HG03442 (cell line): Measurements from ENCODE around the gene ZC3H11A.
"Not testable (repeated sequence)": the region's sequence is repeated elsewhere in the genome, so short reads cannot be mapped to it uniquely, and the experiment has no call there.

Experiments used
- ATAC-seq: cut with Tn5 transposase; IDR thresholded peaks from one replicate; pipeline ENCODE4 v1.9.1; 2021; ENCODE audit warnings: mild to moderate bottlenecking, moderate library complexity; ENCODE audit not compliant: unreplicated experiment

ZC3H11A gene

DNA sequence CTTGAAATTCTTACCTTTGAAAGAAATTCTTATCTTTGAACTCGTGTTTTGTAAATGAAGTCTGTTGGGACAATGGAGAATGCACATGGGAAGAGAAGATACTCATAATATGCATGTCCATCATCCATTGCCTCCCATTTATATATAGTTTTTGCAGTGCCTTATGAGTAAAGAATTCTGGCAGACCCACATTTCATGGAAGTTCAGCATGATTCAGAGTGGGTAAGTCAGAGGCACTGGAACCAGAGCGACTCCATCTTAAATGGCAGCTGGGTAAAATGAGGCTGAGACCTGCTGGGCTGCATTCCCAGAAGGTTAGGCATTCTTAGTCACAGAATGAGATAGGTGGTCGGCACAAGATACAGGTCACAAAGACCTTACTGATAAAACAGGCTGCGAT is 16.6 kb upstream of the ZC3H11A start:
- ATAC-seq: no peak

DNA sequence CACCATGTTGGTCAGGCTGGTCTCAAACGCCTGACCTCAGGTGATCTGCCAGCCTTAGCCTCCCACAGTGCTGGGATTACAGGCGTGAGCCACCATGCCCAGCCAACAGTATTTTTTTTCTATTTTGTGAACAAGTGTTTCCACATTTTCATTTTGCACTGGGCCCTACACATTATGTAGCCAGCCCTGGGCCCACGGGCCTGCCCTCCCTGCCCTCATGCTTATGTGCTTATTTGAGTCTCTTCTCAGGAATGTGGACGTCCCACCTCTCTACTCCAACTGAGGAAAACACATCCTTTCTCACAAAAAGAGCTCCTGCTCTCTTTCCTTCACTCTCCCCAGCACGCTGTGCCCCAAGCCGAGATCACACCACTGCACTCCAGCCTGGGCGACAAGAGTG is 13.5 kb upstream of the ZC3H11A start:
- ATAC-seq: no peak

DNA sequence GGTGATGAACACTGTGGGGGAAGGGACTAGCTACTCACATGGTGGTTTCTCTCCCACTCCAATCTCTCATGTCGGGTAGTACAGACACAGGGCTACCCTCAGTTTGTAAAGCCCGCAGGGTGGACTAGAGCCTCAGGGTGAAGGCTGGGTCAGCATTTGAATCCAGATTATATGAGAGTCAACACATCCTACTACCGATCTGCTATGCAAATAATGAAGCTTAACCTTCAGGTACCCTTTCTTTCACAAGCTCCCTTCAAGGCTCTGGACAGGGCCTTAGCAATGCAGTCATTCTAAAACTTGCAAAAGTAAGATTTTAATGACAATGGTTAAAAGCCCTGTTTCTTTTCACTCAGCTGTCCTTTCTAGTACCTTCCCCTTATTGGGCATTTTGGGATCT is 5.5 kb upstream of the ZC3H11A start:
- no peak for ATAC-seq

DNA sequence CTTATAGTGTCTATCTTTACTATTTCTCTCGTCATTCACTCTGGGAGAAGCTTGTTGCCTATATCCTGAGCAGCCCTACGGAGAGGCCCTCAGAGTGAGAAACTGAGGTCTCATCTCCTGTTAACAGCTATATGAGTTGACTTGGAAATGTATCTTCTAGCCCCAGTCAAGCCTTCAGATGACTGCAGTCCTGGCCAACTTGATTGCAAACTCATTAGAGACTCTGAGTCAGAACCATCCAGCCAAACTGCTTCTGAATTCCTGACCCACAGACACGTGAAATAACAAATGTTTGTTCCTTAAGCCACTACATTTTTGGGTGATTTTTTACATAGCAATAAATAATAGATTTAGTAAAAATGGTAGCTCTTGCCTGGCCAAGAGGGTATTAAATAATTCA is 3.9 kb upstream of the ZC3H11A start:
- ATAC-seq: no peak

DNA sequence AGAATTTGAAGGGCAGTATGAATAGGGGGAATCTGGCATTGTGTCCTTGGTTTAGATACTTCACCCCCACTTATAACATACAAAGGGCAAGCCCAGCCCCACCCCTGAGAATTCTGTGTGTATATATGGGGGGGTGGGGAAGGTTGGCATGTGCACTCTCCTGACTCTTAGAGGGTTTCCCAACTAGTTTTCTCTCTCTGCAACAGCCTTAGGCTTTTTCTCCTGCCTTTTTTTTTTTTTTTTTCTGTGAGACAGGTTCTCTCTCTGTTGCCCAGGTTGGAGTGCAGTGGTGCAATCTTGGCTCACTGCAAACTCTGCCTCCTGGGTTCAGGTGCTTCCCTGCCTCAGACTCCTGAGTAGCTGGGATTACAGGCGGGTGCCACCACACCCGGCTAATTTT is 2.9 kb upstream of the ZC3H11A start:
- no peak for ATAC-seq

DNA sequence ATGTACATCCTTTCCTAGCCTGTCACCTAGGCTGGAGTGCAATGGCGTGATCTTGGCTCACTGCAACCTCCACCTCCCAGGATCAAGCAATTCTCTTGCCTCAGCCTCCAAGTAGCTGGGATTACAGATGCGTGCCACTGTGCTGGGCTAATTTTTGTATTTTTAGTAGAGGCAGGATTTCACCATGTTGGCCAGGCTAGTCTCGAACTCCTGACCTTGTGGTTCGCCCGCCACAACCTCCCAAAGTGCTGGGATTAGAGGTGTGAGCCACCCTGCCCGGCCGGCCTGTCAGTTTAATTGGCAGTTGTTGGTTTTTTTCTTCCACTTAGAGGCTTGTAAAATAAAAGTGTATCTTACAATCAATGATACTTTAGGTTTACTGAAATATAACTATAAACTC is 1.9 kb upstream of the ZC3H11A start:
- ATAC-seq: not testable (repeated sequence)

DNA sequence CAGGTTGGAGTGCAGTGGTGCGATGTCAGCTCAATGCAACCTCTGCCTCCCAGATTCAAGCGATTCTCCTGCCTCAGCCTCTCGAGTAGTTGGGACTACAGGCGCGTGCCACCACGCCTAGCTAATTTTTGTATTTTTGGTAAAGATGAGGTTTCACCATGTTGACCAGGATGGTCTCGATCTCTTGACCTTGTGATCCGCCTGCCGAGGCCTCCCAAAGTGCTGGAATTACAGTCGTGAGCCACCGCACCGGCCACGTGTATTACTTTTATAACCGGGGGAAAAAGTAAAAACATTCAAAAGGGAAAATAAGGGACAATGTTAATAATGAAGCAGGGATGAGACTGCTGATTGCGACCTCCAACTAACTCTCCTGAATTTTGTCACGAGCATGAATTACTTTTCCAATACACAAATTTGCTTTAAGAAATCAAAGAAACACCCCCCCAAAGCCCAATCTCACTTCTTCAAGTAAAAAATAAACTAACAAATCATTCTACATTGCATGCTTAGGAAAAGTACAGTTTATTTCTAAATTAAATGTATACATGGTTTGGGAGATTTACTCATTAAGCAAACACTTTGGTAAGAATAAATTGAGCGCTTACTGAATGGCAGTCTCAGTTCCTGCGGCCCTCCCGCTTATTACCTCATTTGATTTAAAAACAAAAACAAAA is 521 bp upstream of the ZC3H11A start:
- ATAC-seq: no peak

DNA sequence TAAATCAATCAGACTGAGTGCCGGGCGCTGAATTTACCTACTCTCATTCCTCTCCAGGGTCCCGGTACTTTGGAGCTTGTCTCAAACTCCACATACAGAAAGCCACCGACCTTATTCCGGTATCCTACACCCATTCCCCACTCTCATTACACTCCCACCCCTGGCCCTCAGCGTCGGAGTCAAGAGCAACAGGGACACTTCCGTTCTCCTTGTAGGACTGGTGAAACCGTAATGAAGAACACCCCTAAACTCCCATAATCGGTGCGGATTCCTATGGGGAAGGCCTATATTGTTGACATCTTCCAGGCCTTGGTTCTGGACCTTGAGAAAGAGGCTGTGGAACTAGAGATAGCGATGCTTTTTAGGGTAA is 798 bp downstream of the ZC3H11A start:
- ATAC-seq: no peak

DNA sequence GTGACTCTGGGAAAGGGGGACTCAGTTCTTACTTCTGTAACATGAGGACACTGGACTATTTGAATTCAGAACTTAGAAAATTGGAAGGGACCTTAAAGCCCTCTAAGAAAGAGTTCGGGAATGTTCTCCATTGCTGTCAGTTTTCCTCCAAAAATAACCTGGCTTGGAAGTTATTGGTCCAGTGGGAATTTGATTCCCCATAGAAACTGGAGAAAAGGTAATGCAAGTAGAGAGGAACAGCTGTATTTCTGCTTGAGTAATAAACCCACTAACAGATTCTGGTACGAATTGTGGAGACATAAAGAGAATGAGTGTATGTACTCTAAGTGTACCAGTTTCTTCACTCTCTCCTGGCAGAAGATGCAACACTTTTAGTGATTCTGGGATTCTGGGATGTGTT is 1.8 kb downstream of the ZC3H11A start:
- no peak for ATAC-seq

DNA sequence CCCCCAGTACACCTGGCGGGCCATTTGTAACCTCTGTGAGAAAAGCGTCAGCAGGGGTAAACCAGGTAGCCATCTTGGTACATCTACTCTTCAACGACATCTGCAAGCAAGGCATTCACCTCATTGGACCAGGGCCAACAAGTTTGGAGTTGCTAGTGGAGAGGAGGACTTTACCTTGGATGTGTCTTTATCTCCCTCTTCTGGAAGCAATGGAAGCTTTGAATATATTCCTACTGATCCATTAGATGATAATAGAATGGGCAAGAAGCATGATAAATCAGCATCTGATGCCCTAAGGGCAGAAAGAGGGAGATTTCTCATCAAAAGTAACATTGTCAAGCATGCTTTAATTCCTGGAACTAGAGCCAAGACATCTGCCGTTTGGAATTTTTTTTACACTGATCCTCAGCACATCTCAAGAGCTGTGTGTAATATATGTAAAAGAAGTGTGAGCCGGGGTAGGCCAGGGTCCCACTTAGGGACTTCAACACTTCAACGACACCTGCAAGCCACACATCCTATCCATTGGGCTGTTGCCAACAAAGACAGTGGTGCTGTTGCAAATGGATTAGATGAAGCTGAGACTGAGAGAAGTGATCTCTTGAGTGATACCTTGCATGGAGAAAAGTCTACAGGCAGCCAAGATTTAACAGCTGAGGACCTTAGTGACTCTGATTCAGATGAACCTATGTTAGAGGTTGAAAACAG is 2.7 kb downstream of the ZC3H11A start:
- ATAC-seq: no peak

DNA sequence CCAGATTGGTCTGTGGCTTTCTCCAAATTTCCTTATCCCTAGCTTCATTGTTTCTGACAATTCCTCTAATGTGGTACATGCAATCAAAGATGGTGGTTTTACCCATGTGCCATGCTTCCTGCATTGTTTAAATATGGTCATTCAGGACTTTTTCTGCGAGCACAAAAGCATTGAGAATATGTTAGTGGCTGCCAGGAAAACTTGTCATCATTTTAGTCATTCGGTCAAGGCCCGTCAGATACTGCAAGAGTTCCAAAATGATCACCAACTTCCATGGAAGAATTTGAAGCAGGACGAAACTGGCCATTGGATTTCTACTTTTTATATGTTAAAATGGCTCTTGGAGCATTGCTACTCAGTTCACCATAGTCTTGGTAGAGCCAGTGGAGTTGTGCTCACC is 3.7 kb downstream of the ZC3H11A start:
- ATAC-seq: no peak

DNA sequence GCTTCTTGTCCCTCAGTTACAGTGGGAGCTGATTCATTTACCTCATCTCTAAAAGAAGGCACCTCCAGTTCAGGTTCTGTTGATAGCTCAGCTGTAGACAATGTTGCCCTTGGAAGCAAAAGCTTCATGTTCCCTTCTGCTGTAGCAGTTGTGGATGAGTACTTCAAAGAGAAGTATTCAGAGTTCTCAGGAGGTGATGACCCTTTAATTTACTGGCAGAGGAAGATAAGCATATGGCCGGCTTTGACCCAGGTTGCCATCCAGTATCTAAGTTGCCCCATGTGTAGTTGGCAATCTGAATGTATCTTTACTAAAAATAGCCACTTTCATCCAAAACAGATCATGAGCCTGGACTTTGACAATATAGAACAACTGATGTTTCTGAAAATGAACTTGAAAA is 4.5 kb downstream of the ZC3H11A start:
- no peak for ATAC-seq

DNA sequence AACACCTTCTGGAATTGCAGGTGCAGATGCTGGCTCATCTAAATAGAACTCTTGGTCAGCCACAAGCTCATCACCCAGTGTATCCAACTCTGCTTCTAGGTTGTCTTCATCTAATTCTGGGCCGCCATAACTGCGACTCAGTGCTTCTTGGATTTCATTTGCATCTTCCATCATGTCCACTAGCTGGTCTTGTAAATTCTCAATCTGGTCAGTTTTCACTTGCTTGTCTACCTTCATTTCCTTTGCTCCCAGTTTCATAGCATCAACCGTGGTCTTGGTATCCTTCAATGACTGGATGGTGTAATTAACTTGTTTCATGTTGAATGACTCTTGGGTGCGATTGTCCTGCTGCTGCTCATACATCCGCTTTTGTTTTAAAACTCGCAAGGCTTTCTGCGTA is 10.3 kb downstream of the ZC3H11A start:
- no peak for ATAC-seq

DNA sequence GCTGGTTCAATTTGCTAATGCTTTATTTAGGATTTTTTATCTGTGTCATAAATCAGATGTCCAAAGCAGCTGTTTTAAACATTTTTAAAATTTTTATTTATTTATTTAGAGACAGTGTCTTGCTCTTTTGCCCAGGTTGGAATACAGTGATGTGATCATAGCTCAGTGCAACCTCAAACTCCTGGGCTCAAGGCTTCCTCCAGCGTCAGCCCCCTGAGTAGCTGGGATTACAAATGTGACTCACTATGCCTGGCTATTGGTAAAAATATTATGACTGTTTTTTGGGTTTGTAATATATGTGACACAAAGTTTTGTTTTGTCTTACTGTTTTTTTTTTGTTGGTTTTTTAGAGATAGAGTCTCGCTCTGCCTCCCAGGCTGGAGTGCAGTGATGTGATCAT is 11.8 kb downstream of the ZC3H11A start:
- no peak for ATAC-seq

DNA sequence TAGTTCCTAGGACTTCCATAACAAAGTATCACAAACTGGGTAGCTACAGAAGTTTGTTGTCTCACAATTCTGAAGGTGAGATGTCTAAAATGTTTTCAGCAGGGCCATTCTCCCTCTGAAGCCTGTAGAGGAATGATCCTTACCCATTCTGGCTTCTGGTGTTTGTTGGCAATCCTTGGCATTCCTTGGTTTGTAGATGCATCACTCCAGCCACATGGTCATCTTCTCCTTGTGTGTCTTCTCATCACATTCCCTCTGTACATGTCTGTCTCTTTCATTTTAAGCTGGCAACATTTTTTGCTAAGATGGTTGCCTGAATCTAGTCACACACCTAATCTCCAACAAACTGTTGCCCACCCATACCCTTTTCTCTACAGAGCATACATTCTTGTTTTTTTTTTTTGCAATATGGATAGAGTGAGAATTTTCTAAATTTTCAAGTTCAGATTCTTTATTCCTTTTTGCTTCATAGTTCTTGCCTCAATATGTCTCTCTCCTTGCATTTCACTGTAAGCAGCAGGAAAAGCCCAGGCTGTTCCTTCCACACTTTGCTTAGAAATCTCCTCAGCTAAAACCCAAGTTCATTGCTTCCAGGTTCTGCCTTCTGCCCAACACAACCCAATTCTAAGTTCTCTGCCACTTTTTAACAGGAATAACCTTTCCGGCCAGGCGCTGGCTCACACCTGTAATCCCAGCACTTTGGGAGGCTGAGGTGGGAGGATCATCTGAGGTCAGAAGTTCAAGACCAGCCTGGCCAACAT is 18.3 kb downstream of the ZC3H11A start:
- no peak for ATAC-seq

DNA sequence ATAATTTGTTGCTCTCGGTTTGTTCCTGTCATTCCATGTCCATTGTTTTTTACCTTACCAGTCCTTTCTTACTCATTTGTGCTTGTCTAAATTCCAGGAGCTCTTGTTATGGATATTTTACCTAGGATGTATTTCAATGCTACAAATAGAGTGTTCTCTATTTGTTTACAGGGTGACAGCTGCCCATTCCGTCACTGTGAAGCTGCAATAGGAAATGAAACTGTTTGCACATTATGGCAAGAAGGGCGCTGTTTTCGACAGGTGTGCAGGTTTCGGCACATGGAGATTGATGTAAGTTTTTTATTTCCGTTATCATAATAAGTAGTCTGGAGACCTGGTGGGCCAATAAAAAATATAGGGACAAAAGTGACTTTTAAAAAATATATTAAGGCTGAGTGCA is 23.0 kb downstream of the ZC3H11A start:
- ATAC-seq: no peak

DNA sequence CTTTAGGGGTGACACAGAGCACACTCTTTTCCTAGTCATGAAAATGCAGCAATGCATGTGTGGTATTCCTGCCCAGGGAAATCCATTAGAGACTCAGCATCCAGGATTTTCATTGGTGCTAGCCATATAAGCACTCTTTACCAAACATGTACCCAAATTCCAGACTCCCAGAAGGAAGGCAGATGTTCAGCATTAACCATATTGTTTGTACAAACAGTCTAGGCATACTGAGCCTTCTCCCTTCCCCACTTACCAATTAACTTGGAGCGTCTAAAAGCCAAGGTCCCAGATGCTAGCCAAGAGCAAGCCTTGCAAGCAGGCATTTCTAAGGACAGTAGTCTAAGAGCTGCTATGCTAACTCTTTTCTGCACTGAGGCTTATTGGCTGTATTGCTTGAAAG is 27.9 kb downstream of the ZC3H11A start:
- ATAC-seq: no peak

DNA sequence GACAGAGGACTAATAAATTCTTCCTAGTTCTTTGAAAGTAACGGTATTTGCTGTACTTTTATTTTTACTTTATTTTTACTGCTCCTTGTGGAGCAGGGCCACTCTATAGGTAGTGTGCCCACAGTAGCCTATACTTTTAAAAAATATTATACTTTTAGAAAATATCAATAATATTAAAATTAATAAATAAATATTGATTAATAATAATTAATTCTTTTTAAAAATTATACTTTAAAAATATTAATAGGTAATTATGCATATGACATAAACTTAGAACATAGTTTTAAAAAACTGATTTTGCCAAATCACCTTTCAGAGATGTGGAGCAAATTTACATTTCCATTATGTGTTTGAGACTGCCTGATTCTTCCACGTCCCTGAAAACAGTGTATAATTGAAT is 30.8 kb downstream of the ZC3H11A start:
- ATAC-seq: no peak

DNA sequence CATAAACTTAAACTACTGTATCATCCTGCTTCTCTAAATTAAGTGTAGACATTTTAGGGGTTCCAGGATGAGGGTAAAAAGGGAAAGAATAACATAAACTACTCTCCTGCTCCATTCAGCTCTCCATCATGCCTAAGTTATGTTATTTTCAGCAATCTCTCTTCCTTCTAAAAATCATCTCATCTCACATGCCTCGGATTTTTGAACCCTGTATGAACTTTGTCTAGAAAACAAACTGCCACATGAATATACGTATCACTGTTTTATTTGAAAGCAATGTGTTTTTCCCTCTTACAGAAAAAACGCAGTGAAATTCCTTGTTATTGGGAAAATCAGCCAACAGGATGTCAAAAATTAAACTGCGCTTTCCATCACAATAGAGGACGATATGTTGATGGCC is 32.6 kb downstream of the ZC3H11A start:
- ATAC-seq: no peak

DNA sequence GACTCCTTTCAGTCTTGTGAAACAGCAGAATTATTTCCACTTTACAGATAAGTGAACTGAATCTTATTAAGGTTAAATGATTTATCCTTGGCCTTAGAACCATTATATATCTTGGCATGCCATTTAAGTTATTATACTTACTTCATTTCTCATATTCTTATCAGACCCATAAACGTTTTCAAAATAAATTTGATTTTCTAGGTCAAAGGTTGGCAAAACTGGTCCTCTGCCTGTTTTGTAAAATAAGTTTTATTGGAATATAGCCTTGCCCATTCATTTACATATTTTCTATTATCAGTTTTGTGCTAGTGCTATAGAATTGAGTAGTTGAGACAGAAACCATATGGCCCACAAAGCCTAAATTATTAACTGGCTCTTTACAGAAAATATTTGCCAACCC is 33.1 kb downstream of the ZC3H11A start:
- ATAC-seq: no peak

DNA sequence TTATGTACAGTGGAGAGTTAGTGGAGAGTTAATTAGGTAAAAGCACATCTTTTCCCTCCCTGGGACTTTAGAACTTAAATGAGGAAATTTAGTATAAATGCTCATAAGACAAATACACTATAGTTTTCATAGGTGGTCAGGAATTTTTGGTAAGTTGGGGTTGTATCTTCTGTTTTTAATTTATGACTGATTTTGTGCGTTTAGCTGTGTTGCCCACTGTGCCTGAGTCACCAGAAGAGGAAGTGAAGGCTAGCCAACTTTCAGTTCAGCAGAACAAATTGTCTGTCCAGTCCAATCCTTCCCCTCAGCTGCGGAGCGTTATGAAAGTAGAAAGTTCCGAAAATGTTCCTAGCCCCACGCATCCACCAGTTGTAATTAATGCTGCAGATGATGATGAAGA is 33.8 kb downstream of the ZC3H11A start:
- not testable (repeated sequence) for ATAC-seq

DNA sequence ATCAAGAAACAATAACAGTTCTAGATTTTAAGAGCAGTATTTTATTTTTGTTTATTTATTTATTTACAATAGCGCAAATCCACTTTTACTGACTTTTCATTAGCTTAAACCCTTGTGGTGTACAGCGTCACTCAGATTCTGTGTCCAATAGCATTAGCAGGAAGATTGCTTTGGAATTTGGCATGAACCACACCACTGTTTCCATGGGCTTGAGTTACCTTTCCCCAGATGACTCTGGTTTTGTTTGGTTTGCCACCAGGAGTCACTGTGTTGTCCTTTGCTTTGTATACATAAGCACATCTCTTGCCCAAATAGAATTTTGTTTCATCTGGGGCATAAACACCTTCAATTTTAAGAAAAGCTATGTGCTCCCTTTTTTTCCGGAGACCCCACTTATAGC is 40.1 kb downstream of the ZC3H11A start:
- no peak for ATAC-seq
